ENCODE results near the gene METAP1. TPM values are rescaled to one million over a fixed set of nuclear protein-coding genes. Genes with fewer than 3 reads are reported as not detected.

Gene METAP1
- total and polyA plus RNA-seq, 4 donors: 9.5 to 16.9 (median 13.4) TPM

- DNase-seq (ENCODE audit: low spot score): no peak
- WGBS: 58% methylated on average over 4 of the region's 4 CpGs
- Histone ChIP-seq H3K9ac (ENCODE audit: low read depth in 1 of 2, low read length in 2 of 2) (no peak overlapping the region), H3K27ac (ENCODE audit: low read depth in 1 of 2, low read length in 2 of 2) (no peak overlapping the region), H3K36me3 (ENCODE audit: control insufficient read depth in 4 of 4, insufficient read depth in 3 of 4, low read depth in 1 of 4, low read length in 3 of 4) (no peaks in the 10 kb centered on the region), H3K4me1 (ENCODE audit: control insufficient read depth in 4 of 4, insufficient read depth in 4 of 4, low read length in 3 of 4) (no peaks in the 10 kb centered on the region), H3K4me3 (ENCODE audit: low read depth in 1 of 3, low read length in 3 of 3) (no peak overlapping the region), H3K27me3 (ENCODE audit: control insufficient read depth in 4 of 4, insufficient read depth in 4 of 4, low read length in 3 of 4) (no peaks in the 10 kb centered on the region), H3K9me3 (ENCODE audit: control insufficient read depth in 4 of 4, low read length in 3 of 4) (no peaks in the 10 kb centered on the region)
- TF ChIP-seq NR2F2 (IDR thresholded peaks at IDR 0.05): peak; percentile 80
- TF ChIP-seq YY1 (IDR thresholded peaks at IDR 0.05): no peak
- peak; percentile 24 for TF ChIP-seq SP1 (IDR thresholded peaks at IDR 0.05)
- TF ChIP-seq REST (IDR thresholded peaks at IDR 0.05): peak; percentile 20
- TF ChIP-seq RXRA (IDR thresholded peaks at IDR 0.05): peak in 1 of 2 donors; percentile 32
Measured at GRCh38 chr4:99013402-99013843, 17.9 kb downstream of the METAP1 start.

- TF ChIP-seq RAD21 (IDR thresholded peaks at IDR 0.05): no peak
- TF ChIP-seq RXRA (IDR thresholded peaks at IDR 0.05): no peak
- TF ChIP-seq ZBTB33 (IDR thresholded peaks at IDR 0.05): no peak
- TF ChIP-seq TAF1 (conservative IDR thresholded peaks at IDR 0.05): no peak
- TF ChIP-seq MAX (IDR thresholded peaks at IDR 0.05): no peak
- no peak for TF ChIP-seq JUND (IDR thresholded peaks at IDR 0.05)
- TF ChIP-seq REST (IDR thresholded peaks at IDR 0.05): no peak
- no peak for TF ChIP-seq NR2F2 (IDR thresholded peaks at IDR 0.05)
- TF ChIP-seq GABPA (IDR thresholded peaks at IDR 0.05 in 1 of 2, conservative IDR thresholded peaks at IDR 0.05 in 1 of 2): no peak
- TF ChIP-seq FOXA2 (IDR thresholded peaks at IDR 0.05): no peak
- no peak for TF ChIP-seq SP1 (IDR thresholded peaks at IDR 0.05)
- 89% methylated on average over 6 of the region's 6 CpGs for WGBS
- Histone ChIP-seq H3K9ac (ENCODE audit: low read depth in 1 of 2, low read length in 2 of 2) (no peak overlapping the region), H3K27ac (ENCODE audit: low read depth in 1 of 2, low read length in 2 of 2) (no peak overlapping the region), H3K4me3 (ENCODE audit: low read depth in 1 of 3, low read length in 3 of 3) (no peak overlapping the region), H3K9me3 (ENCODE audit: control insufficient read depth in 4 of 4, low read length in 3 of 4) (no peaks in the 10 kb centered on the region), H3K27me3 (ENCODE audit: control insufficient read depth in 4 of 4, insufficient read depth in 4 of 4, low read length in 3 of 4) (no peaks in the 10 kb centered on the region), H3K4me1 (ENCODE audit: control insufficient read depth in 4 of 4, insufficient read depth in 4 of 4, low read length in 3 of 4) (no peaks in the 10 kb centered on the region), H3K36me3 (ENCODE audit: control insufficient read depth in 4 of 4, insufficient read depth in 3 of 4, low read depth in 1 of 4, low read length in 3 of 4) (no peaks in the 10 kb centered on the region)
- no peak for DNase-seq (ENCODE audit: low spot score)
Measured at GRCh38 chr4:99013884-99014523, 18.5 kb downstream of the METAP1 start.

Data from liver (tissue), 9 donors.